HG03066 (cell line): ENCODE measurements around the gene ANO4.

Experiments
- ATAC-seq: cut with Tn5 transposase; IDR thresholded peaks from one replicate; pipeline ENCODE4 v1.9.1; 2021; ENCODE audit warnings: low read depth; ENCODE audit not compliant: unreplicated experiment

Gene ANO4

DNA sequence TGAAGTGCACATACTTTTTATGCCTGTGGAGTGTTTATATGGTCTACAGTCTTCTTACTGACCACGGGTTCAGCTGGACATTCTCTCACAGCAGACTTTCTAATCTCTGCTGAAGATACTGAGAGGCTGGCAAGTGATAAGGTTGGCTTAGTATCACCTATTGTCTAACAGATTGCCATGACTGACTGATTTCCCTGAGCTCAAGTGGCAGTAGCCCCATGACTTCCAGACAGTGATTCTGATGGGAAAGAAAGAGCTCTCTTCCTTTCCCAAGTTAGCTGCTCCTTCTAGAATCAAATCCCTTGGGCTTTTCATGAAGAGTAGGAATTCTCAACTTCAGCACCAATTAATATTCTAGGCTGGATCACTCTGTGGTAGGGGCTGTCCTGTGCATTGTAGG is 141.4 kb downstream of the ANO4 start:
- no peak for ATAC-seq

DNA sequence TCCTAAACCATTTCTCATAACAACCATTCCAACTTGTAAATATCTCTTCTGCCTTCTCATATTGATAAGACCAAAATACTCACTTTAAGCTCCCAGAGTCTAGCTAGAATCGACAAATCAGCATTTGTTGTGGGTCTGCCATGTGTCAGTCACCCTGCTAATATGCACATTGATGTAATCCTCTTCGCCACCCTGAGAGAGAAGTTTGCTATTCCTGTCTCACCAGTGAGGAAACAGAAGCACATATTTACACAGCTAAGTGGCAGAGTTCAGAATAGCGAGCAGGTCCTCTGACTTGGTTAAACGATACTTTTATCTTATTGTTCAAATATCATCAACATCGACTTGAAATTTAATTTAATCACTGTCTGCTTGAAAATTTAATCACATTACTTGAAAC is 142.1 kb downstream of the ANO4 start:
- ATAC-seq = no peak

DNA sequence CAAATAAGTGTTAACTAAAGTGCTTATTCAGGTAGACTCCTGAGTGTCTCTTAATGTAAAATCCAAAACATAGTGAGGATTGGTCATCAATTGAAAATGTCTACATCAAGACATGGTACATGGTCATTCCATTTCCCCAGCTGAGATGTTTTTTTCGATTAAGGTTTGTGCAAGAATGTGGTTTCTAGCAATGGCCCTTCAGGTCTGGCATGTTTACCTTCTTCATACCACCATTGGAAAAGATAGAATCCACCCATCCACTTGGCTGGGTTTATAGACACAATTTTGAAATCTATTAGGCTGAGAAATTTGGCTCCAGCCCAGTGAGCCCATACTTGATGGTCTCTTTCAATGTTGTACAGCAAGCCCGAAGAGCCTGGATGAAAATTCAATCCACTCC is 145.9 kb downstream of the ANO4 start:
- ATAC-seq = no peak

DNA sequence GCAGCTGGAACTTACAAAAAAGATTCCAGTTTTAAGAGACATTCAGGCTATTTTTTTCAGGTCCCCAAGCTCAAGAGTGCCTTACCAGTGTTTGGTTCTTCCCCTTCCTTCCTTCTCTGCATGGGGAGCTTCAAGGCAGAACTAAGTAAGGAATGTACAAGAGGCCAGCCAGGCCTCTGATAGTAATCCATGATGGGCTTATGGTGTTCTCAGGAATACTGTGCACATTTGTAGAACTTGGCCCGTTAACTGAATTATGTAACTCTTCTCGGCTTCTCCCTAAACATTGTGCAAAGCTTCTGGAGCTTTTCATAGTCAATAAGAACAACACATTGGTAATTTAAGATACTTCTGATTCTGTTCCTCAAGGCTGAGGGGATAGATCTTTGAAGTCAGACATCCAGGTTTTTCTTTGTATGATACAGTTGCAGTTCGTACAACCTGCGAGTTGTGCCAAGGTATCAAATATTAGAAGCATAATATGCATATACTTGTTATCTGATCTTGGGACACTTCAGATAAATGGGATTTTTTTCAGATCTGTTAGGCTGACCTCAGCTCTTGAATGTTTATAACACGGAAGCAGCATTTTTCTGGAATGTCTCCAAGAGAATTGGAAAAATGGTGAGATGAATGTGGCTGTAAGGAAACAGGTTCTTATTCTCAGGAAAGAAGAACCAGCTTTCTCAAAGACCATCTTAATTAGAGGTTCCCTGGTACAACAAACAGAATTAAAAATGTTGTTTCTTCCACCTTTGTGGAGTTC is 148.6 kb downstream of the ANO4 start:
- ATAC-seq = no peak

DNA sequence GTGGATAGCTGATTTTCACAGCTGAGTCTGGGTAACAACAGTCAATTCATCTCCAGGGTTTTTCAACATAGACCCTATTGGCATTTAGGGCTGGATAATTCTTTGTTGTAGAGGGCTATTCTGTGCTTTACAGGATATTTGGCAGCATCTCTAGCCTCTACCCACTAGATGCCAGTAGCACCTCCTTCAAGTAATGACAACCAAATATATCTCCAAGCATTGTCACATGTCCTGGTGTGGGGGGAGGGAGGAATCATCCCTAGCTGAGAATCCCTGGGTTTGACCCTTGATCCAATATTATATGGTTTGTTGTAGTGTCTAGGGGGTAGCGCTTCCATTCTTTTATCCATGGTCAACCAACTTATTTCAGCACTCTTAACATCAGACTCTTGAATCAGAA is 157.2 kb downstream of the ANO4 start:
- ATAC-seq = no peak

DNA sequence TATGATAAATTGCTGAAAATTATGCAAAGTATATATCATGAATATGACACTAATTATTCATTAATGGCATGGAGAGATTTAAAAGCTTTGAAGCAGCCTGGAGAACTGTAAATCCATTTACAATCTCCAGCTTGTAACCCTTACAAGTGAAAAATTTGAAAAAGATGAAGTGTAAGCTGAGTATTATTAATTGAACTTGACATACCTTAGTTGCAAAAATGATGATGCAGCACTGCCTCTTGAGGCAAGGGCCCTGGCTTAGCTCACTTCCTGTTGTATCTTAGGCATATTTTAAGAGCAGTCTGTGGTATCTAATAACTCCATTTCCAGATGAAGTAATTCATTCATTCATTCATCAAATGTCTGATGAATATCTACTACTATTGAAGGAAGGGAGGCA is 158.6 kb downstream of the ANO4 start:
- ATAC-seq = no peak

DNA sequence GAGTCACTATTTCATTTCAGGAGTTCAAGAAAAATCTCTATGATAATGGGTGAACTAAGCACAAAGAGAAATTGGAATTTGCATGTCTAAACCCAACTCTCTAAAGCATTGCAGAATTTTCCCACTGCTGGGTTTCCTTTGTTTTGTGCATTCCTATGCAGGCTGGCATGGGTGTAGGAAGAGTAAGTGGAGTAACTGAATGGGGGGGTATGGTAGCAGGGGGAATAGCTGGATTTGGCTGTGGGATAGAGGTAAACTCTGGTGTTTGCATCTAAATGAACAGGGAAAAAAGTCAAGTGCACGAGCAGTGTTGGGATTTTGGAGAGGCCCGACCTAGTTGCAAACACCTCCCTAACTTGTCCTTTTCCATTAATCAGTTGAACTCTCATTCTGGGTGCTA is 159.1 kb downstream of the ANO4 start:
- ATAC-seq = no peak

DNA sequence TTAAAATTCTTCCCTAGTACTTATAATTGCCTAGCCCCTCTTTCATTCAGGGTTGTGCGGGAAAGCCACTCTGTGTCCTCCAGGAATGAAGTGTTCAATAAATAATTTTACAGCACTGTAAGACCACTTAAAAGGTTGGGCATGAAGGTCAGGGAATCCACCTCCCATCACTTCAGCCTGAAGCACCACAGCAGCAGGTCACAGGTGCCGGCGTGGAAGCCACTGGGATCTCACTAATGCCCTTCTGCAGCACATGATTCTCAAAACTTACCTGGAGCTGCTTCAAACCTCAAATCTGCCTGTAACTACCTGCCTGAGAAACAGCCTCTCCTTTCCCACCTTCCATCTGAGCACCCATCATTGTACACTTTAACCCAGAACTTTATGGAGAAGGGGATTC is 159.5 kb downstream of the ANO4 start:
- no peak for ATAC-seq

DNA sequence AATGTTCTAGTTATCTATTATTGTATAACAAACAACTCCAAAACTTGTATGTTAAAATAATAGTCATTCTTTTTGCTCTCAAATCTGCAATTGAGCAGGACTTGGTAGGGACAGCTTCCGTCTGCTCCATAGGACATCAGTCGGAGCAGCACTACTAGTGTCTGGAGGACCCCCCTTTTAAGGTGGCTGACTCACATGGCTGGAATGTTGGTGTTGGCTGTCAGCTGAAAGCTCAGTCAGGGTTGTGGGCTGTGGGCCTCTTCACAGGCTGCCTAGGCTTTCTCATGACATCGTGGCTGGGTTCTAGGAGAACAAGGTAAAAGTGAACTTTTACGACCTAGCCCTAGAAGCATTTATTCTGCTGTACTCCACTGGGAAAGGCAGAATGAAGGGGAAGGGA is 160.6 kb downstream of the ANO4 start:
- no peak for ATAC-seq

DNA sequence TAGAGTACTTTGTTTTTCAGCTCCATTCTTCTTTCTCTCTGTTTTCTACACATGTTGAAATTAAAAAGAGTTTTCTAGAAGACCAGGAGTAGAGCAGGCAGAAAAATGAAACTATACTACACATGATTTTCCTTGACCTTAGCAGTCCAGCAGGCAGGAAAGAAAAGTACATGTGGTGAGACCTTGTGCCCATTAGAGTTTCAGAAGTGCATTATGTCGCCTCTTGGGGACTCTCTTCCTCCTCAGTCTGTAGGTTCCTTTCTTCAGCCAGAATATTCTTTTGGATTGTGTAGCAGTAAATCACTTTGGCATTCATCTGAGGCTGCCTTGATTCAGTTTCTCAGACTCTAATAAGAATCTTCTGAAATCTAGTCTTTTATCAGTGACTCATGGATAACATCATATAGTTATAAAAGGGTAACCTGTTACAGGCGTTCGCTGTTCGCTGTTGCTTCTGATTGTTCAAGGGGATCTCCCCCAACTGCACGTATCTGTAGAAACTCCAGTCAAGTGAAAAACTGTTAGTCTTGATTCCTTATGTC is 161.8 kb downstream of the ANO4 start:
- ATAC-seq = no peak

DNA sequence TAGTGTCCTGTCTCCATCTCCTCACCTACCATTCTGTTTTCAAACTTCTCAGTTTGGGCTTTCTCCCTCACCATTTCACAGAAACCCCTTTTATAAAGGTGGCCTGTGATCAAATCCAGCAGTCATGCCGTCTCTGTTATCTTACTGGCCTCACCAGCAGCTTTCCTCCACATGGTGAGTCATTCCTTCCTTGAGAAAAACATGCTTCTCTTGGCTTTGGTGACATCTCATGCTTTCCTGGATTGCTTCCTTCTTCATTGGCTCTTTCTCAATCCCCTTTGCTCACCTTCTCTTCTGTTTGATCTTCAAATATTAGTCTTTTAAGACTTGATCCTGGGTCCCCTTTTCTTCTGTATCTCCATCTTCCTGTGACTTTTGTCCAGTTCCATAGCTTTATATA is 164.9 kb downstream of the ANO4 start:
- no peak for ATAC-seq

DNA sequence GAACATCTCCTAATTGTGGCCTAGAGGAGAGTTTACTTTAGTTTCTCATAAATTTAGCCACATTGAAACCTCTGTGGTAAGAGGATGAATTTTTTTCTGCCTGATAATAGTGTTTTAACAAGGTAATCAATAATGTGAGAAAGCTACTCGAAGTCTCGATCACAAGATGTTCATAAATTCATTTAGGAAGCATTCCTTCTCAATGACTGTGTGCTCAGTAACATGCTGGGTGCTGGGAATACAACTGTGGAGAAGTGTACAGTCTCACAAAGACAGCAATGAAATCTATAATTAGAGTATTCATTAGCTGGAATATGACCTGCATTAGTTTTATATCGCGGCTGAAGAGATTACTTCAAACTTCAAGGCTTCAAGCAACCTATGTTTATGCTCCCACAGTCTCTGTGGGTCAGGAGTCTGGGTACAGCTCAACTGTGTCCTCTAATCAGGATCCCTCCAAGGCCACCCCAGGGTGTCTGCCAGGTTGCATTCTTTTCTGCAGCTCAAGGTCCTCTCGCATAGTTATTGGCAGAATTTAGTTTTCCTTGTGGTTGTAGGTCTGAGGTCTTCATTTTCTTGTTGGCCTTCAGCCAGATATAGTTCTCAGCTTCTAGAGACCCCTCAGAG is 167.6 kb downstream of the ANO4 start:
- no peak for ATAC-seq

DNA sequence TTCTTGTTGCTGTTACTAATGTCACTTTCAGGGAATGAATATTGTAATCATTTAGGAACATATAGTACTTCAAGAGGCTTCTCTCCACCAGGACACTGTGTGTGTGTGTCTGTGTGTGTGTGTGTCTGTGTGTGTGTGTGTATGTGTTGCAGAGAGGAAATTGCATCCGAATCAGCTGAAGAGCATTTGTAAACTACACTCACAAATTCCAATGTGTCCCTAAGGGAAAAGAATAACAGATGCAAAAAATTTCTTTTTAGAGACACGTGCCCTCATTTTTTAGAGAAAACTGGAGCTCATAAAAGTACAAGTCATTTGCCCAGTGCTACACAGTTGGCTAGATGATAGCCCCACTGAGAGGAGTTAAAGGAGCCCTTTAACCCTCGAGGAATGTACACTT is 168.8 kb downstream of the ANO4 start:
- ATAC-seq = no peak

DNA sequence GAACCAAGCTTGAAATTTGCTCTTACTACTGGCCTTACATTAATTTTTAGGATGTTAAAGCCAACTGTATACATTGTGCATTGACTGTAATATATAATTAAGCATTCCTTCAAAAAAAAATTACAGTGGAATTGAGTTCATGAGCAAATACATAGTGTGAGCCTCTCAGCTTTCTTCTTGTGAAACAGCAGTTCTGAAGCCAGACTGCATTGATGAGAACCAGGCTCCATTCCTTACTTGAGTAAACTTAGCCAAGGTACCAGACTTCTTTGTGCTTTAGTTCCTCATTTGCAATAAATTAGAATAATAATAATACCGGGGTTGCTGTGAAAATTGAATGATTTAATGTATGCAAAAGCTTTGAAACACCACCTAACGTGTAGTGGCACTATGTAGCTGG is 169.5 kb downstream of the ANO4 start:
- no peak for ATAC-seq

DNA sequence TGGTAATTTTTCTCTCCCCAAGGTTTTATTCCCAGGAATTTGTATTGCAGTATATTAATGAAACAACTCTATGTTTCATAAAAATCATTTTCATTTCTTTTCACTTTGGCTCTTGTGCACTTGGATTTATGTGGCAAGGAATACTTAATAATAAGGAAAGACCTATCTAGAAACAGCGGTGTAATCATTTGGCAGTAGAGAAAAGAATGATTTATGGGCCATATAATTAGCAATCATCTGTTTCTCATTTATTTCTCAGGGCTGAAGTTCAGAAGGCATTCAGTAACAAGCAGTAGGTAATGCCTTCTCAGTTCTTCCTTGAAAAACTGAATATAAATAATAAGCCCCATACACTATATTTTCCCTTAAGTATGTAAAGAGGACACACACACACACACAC is 172.6 kb downstream of the ANO4 start:
- ATAC-seq = no peak

DNA sequence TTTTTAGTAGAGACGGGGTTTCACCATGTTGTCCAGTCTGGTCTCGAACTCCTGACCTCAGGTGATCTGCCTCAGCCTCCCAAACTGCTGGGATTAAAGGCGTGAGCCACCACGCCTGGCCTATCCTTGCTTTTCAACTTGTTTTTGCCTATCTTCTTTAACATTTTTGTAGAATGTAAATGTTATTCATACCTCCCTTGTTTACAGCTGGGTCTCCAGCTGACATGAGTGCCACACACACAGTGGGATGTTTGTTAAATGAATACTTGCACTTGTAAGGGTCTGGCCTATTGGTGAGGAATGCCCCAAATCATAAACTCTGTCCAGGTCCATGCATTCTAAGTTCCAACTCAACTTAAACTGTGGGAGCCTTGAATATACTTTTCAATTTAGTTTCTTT is 176.3 kb downstream of the ANO4 start:
- ATAC-seq = no peak

DNA sequence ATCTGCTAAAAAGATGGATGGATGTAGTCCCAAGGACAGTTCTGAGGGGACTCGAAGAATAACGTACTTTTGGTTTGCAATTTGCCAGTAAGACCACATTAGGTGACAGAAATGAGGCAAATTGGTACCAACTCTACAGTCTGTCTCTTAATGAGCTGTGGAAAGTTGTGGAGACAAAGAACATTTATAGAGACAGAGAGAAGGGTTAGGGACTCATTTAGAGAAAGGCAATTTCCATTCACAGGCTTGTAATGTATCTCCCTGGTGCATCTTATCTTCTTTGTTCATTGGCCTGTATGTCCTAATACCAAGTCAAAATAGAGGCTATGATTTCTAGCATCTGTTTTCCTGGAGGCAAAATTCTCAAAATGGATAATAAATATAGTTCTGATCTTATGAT is 177.5 kb downstream of the ANO4 start:
- no peak for ATAC-seq

DNA sequence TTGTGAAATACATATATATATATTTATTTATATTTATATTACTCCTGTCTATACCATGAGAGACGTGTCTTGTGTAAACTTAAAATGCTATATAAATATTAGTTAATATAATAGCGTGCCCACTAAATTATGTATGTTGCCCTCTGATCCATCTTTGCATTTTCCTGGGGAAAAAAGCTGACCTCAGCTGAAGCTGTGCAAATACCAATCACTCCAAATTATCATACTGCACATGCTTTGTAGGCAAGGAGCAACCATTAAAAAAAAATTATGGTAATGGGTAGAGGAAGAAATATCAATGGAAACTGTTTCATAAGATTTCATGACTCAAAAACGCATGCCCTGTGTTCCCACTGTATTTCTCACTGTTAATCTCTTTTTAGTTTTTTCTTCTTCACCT is 179.8 kb downstream of the ANO4 start:
- ATAC-seq = no peak

DNA sequence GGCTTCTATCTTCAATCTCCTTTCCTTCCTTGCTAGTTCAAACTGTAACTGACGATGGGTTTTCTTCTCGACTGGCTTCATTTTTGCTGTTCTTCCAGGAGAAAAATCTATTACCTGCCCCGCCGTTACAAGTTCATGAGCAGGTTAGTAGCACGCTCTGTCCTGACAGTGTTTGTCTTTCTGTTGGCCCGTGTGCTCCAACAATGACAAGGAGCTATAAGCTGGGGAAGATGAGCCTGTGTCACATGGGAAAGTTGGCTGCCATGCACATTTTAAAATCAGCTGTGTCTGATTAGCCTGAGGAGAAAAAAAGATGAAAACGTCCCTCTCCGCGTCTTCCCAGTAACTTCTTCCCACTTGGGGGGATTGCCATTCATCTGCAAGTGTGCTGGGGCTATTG is 180.2 kb downstream of the ANO4 start:
- ATAC-seq = no peak

DNA sequence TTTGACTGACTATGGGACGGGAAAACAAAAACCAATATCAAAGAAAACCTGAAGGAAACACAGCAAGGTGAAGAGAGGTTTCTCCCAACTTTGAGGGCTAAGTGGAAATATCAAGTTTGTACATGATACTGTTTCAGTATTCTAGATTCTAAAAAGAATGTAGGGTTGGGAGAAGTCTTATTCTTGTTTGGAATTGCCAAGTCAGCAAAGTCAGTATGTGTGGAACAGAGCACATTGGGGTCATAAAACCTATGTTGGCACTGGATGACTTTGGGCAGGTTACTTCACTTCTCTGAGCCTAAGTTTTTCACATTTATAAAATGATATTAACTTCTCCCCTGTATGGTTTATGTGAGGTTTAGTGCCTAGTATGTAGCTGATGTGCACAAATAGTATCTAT is 182.2 kb downstream of the ANO4 start:
- no peak for ATAC-seq

DNA sequence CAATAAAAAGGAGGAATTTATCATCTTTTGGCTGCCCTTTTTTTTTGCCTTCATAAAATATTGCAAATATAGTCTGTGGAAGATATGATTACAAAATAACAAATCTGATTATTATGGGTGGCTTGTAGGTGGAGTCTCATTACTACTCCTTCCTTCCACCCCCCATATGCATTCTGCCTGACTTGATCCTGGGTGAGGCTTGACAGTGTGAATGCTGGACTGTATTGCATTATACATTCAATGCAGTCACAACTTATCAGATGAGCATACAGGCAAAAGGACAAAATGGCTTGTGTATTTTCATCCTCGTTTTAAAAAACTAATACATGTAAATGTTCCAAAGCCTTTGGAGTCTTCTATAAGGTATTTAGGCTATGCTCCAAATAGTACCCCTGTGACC is 186.3 kb downstream of the ANO4 start:
- no peak for ATAC-seq

DNA sequence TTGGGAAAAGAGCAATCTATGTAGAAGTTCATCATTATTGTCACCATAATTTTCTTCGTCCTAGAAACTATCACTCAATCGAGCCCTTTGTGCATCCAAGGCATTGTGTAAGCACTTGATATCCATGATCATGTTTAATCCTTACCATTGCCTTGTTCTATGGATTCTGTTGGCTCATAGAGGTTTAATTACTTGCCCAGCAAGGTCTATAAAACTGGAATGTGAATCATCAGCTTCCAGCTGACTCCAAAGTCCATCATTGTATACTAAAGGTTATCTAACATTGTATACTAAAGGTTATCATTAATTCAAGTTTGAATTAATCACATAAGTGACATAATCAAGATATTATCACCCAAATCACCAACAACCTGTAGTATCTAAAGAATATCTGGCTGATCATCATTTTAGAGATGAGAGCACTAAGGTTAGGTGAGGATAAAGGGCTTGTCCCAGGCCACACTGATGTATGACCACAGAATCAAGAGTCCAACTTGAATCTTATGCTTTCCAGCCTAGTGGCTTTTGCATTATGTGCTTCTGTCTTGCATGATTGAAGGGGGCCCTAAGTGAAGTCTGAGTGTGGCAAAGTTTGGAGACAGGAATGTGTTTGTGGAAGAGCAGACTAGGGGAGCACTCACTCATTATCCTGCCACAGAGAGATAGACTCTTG is 188.1 kb downstream of the ANO4 start:
- no peak for ATAC-seq
